Mammary epithelial cell (primary cell): ENCODE measurements around the gene CLDN1.

ENCODE experiments used
- CTCF ChIP-seq, 2 donors: IDR thresholded peaks in 1 of 2; conservative IDR thresholded peaks in 1 of 2; 2 replicates each; pipeline ENCODE4 v1.5.1; 2011 to 2012; ENCODE audit warnings: inconsistent platforms in 2 of 2, low read length in 2 of 2, mild to moderate bottlenecking in 2 of 2, control low read depth in 1 of 2, low read depth in 1 of 2; ENCODE audit not compliant: insufficient read depth in 1 of 2; ENCODE audit errors: extremely low read depth in 1 of 2
- EZH2 ChIP-seq: IDR thresholded peaks from 2 replicates; pipeline ENCODE4 v1.6.1; 2012; ENCODE audit warnings: low read length, inconsistent platforms, borderline replicate concordance

- TF ChIP-seq CTCF (conservative IDR thresholded peaks at IDR 0.05 in 1 of 2, IDR thresholded peaks at IDR 0.05 in 1 of 2; ENCODE audit: extremely low read depth in 1 of 2, insufficient read depth in 1 of 2, low read depth in 1 of 2, low read length in 2 of 2) (no peak), EZH2 (no peak)
These were observed 46.6 kb upstream of the CLDN1 start for GRCh38 chr3:190368881-190369280.
